ENCODE data around the gene ADGRG6.

GRCh38 chr6:142489722-142490610 is 188.2 kb downstream of the ADGRG6 start:
- TF ChIP-seq EZH2 (IDR thresholded peaks at IDR 0.05) (no peak), EZH2phosphoT487 (IDR thresholded peaks at IDR 0.05) (no peak)
